Endothelial cell of umbilical vein (primary cell): ENCODE measurements around the gene MYMK. TPM values are rescaled to one million over a fixed set of nuclear protein-coding genes. Genes with fewer than 3 reads are reported as not detected.

Experiments
- BruUV-seq: library from RNA; stranded (reverse); fragments of 400-500 nt; replicated peaks from 2 replicates; lab custom pipeline; 2021; lab: Mats Ljungman, UMichigan
- CTCF ChIA-PET: fragments of 300-600, 350-600 bp; sonication (Branson Sonifier 250); formaldehyde crosslinking; loops from one replicate; lab custom pipeline; 2021; ENCODE audit warnings: antibody characterized with exemption, inconsistent platforms; lab: Charles Lee
- POLR2A ChIA-PET: fragments of 300-600, 350-600 bp; sonication (Branson Sonifier 250); formaldehyde crosslinking; loops from one replicate; lab custom pipeline; 2021; ENCODE audit warnings: antibody characterized with exemption, inconsistent platforms; lab: Charles Lee
- DNase-seq: peaks from one replicate; pipeline ENCODE4 v3.0.0-alpha.2; 2011; ENCODE audit warnings: low read depth, low spot score
- FAIRE-seq: peaks from 2 replicates; lab custom pipeline; 2011; peaks lifted over from hg19 to GRCh38; lab: Jason Lieb, UNC
- H2AFZ ChIP-seq: 2 replicates; pipeline ENCODE4 v1.6.0; 2012; ENCODE audit warnings: low read depth, low read length, control low read depth, inconsistent platforms
- H3K27ac ChIP-seq: 2 replicates; pipeline ENCODE4 v1.5.1; 2011; ENCODE audit warnings: low read depth, mild to moderate bottlenecking, control low read depth, low read length, moderate library complexity; ENCODE audit not compliant: insufficient read depth
- H3K27me3 ChIP-seq, 2 experiments: 2 replicates each; pipeline versions ENCODE4 v1.6.0 to v1.6.1; 2011; ENCODE audit warnings: low read length in 2 of 2, mixed read lengths in 1 of 2; ENCODE audit not compliant: control insufficient read depth in 2 of 2, insufficient read depth in 2 of 2
- H3K36me3 ChIP-seq, 2 experiments: 2 replicates in 1 of 2; 3 replicates in 1 of 2; pipeline ENCODE4 v1.5.1; 2011; ENCODE audit warnings: low read length in 2 of 2, mild to moderate bottlenecking in 1 of 2, moderate library complexity in 1 of 2; ENCODE audit not compliant: control insufficient read depth in 2 of 2, insufficient read depth in 2 of 2; ENCODE audit errors: extremely low read depth in 1 of 2
- H3K4me1 ChIP-seq: 3 replicates; pipeline ENCODE4 v1.5.1; 2011; ENCODE audit warnings: mild to moderate bottlenecking, low read length; ENCODE audit not compliant: control insufficient read depth, insufficient read depth; ENCODE audit errors: extremely low read depth
- H3K4me2 ChIP-seq: 2 replicates; pipeline ENCODE4 v1.6.1; 2011; ENCODE audit warnings: low read length, control low read depth, mixed read lengths; ENCODE audit not compliant: insufficient read depth
- H3K4me3 ChIP-seq, 3 experiments: fragments of 200-600 bp in 1 of 3; sonication (generic), shearing (Covaris generic) in 1 of 3; replicated peaks in 1 of 3; 2 replicates each; pipeline ENCODE4 v1.5.1; 2011 to 2016; ENCODE audit warnings: control low read depth in 3 of 3, low read length in 3 of 3, mild to moderate bottlenecking in 2 of 3, inconsistent platforms in 1 of 3, low read depth in 1 of 3, moderate library complexity in 1 of 3; ENCODE audit not compliant: insufficient read depth in 1 of 3
- H3K79me2 ChIP-seq: 2 replicates; pipeline ENCODE4 v1.6.0; 2012; ENCODE audit warnings: low read length, inconsistent platforms; ENCODE audit not compliant: control insufficient read depth, insufficient read depth
- H3K9ac ChIP-seq: replicated peaks from 2 replicates; pipeline ENCODE3; 2011; ENCODE audit warnings: low read length, control low read depth; ENCODE audit not compliant: insufficient read depth; ENCODE audit errors: extremely low read depth
- H3K9me1 ChIP-seq: replicated peaks from 3 replicates; pipeline ENCODE4 v1.6.0; 2011; ENCODE audit warnings: mild to moderate bottlenecking, low read length; ENCODE audit not compliant: control insufficient read depth, insufficient read depth; ENCODE audit errors: extremely low read depth
- H3K9me3 ChIP-seq: replicated peaks from 2 replicates; pipeline ENCODE4 v1.5.1; 2012; ENCODE audit warnings: low read length, inconsistent platforms; ENCODE audit not compliant: control insufficient read depth, insufficient read depth
- H4K20me1 ChIP-seq: replicated peaks from 2 replicates; pipeline ENCODE3; 2011; ENCODE audit warnings: mild to moderate bottlenecking, low read length; ENCODE audit not compliant: control insufficient read depth, insufficient read depth; ENCODE audit errors: extremely low read depth
- EZH2 ChIP-seq: IDR thresholded peaks from 2 replicates; pipeline ENCODE4 v1.6.1; 2012; ENCODE audit warnings: borderline replicate concordance, low read depth, mild to moderate bottlenecking, moderate library complexity, low read length, inconsistent platforms; ENCODE audit not compliant: severe bottlenecking
- FOS ChIP-seq: IDR thresholded peaks from 2 replicates; pipeline ENCODE4 v1.6.1; 2011; ENCODE audit warnings: mild to moderate bottlenecking, low read length, moderate library complexity, borderline replicate concordance; ENCODE audit not compliant: insufficient read depth
- GATA2 ChIP-seq: IDR thresholded peaks from 2 replicates; pipeline ENCODE4 v1.7.0; 2011; ENCODE audit warnings: low read depth, mild to moderate bottlenecking, moderate library complexity, mixed read lengths, low read length; ENCODE audit not compliant: insufficient read length, insufficient read depth
- JUN ChIP-seq: IDR thresholded peaks from 2 replicates; pipeline ENCODE4 v1.6.1; 2011; ENCODE audit warnings: borderline replicate concordance, low read depth; ENCODE audit not compliant: insufficient read length, insufficient read depth
- MYC ChIP-seq: IDR thresholded peaks from one replicate; pipeline ENCODE4 v1.6.1; 2011; ENCODE audit warnings: mild to moderate bottlenecking, low read depth, low read length
- POLR2A ChIP-seq: IDR thresholded peaks from 2 replicates; pipeline ENCODE4 v1.6.1; 2012; ENCODE audit warnings: low read depth, mild to moderate bottlenecking, control low read depth, low read length
- POLR2AphosphoS5 ChIP-seq: IDR thresholded peaks from 2 replicates; pipeline ENCODE4 v1.6.1; 2012; ENCODE audit warnings: low read depth, mild to moderate bottlenecking, control low read depth, low read length, moderate library complexity; ENCODE audit not compliant: insufficient read depth
- dilution Hi-C: fragments of 300-500 bp; cut with MboI; formaldehyde crosslinking; loops from one replicate; pipeline ENCODE4 v1.15.0; 2019; ENCODE audit warnings: low sequenced_read_pairs; ENCODE audit not compliant: extremely low pct_ligation_motif_present
- intact Hi-C: fragments of 100-400 bp; cut with micrococcal nuclease; formaldehyde crosslinking; loops from one replicate; pipeline ENCODE4 v1.10.0; 2022
- polyA plus RNA-seq, 4 experiments: library from polyadenylated mRNA; depleted of rRNA in 3 of 4; stranded (reverse) in 3 of 4; unstranded in 1 of 4; fragments of >200 nt; gene quantifications; 2 replicates each; pipeline versions ENCODE4 v1.2.1 to v1.2.3, GENCODE V29; 2011 to 2012; ENCODE audit warnings: missing spikeins in 1 of 4
- total RNA-seq: library from RNA; stranded (reverse); gene quantifications from 2 replicates; pipeline ENCODE4 v1.2.3, GENCODE V29; 2021
- TF ChIP-seq, protein P1 (sequence below), 2 donors: IDR thresholded peaks; 1 replicate in 1 of 2; 2 replicates in 1 of 2; pipeline ENCODE4 v1.5.1; 2011; ENCODE audit warnings: low read length in 2 of 2, mild to moderate bottlenecking in 2 of 2, moderate library complexity in 2 of 2, control low read depth in 1 of 2, inconsistent platforms in 1 of 2, low read depth in 1 of 2; ENCODE audit not compliant: insufficient read depth in 1 of 2; ENCODE audit errors: extremely low read depth in 1 of 2

Gene MYMK
- total and polyA plus RNA-seq, 2 donors (not counting 3 experiments of a cell fraction or from before 2014, with no cell fraction given) = not detected

DNA sequence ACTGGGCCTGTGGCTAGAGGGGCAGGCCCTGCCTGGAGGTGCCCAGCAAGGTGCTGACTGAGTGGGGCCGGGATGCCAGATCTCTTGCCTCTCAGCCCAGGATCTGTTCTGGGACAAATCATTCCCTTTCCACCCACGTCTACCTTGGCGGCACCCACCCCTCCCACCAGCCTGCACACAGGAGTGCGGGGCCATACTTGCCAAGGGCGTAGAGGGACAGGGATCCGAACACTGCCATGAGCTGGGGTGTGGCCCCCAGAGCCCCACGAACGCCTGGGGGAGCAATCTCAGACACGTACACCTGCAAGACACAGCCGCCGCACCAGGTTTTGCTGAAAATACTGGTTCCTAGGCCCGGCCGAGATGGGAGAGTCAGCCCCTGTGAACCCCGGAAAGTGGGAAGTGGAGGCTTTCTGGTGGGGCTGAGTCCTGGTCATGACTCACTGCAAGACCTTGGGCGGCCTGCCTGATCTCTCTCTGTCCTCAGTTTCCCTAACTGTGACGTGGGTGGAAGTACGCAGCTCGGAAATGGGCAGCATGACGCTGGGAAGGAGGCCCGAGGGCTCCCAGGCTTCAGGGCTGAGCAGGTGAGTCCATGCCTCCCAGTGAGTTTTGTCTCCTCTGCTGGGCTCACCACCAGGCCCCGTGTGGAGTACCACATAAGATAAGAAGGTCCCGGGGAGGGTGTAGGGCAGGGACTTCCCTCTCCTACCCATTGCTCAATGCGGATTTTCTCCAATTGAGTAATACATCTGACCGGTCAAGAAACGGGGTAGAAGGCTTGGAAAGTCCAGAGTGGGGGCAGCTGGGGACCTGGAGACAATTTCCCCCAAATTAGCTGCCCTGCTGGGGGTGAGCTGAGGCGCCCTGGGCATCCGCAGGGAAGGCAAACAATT, 48.5 kb downstream of the MYMK start:
- no peak overlapping the region for H3K4me2 ChIP-seq
- no peak for DNase-seq
- H3K4me1 ChIP-seq = peaks cover 6% of the 10 kb centered on the region
- intact Hi-C loops = no loop called here
- H3K4me3 ChIP-seq = no peak overlapping the region
- TF ChIP-seq POLR2A = no peak
- TF ChIP-seq EZH2 = no peak
- no peak for TF ChIP-seq FOS
- TF ChIP-seq, protein P1, sequence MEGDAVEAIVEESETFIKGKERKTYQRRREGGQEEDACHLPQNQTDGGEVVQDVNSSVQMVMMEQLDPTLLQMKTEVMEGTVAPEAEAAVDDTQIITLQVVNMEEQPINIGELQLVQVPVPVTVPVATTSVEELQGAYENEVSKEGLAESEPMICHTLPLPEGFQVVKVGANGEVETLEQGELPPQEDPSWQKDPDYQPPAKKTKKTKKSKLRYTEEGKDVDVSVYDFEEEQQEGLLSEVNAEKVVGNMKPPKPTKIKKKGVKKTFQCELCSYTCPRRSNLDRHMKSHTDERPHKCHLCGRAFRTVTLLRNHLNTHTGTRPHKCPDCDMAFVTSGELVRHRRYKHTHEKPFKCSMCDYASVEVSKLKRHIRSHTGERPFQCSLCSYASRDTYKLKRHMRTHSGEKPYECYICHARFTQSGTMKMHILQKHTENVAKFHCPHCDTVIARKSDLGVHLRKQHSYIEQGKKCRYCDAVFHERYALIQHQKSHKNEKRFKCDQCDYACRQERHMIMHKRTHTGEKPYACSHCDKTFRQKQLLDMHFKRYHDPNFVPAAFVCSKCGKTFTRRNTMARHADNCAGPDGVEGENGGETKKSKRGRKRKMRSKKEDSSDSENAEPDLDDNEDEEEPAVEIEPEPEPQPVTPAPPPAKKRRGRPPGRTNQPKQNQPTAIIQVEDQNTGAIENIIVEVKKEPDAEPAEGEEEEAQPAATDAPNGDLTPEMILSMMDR (IDR thresholded peaks at IDR 0.05; ENCODE audit: extremely low read depth in 1 of 2, insufficient read depth in 1 of 2, low read depth in 1 of 2, low read length in 2 of 2) = no peak
- no peak for TF ChIP-seq JUN
- no peak for TF ChIP-seq POLR2AphosphoS5
- no peak for TF ChIP-seq GATA2
- TF ChIP-seq MYC = no peak
- CTCF ChIA-PET = interaction anchor here (0.8 kb wide), 1 partner anchor 10 kb away, joined by 3 read pairs; no protein-coding TSS in a partner anchor
- no TSS peak for BruUV-seq
- H3K27ac ChIP-seq = no peak overlapping the region
- H3K9ac ChIP-seq = no peak overlapping the region
- no peak overlapping the region for H2AFZ ChIP-seq
- H3K79me2 ChIP-seq = peaks cover 8% of the 10 kb centered on the region
- H3K9me1 ChIP-seq = no peaks in the 10 kb centered on the region
- H3K36me3 ChIP-seq = peaks cover 3 to 36% of the 10 kb centered on the region in 2 experiments
- H3K27me3 ChIP-seq = no peaks in the 10 kb centered on the region
- POLR2A ChIA-PET = no interaction called here
- H4K20me1 ChIP-seq = no peaks in the 10 kb centered on the region
- no peaks in the 10 kb centered on the region for H3K9me3 ChIP-seq
- no peak for FAIRE-seq
- dilution Hi-C loops = no loop called here
